AG20443 (cell line): ENCODE data around the gene PIP5K1C.
A peak's percentile ranks its signal among the peaks of the same experiment; 100 is the strongest.

ENCODE experiments used
- DNase-seq: peaks from one replicate; pipeline ENCODE4 v3.0.0; 2012; ENCODE audit warnings: low spot score, mixed read lengths

Gene PIP5K1C

GRCh38 chr19:3609779-3610719, 90.2 kb downstream of the PIP5K1C start:
- no peak for DNase-seq

DNA sequence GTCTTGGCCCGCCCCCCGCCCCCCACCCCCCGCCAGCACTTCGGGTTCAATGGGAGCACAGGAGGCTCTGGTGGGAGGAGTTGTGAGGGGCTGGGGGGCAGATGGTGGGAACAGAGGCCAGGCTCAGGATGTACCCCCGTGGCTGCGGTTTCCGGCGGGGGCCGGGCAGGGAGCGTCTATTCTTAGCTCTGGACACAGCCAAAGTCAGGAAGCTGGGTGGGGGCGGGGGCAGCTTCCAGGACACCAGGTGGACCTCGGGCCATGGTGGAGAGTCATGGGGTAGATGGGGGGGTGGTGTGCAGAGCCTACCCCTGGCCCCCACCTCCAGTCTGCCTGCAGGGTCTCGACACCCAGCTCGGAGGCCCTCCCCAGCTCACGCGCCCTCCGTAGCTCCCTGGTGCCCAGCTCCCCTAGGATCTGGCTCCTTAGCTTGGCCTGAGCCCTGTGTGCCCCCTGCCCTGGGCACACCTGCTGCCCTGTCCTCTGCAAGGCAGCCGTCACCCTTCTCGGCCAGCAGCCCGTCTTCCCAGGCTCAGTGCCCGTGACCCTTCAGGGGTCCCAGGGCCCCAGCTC, 91.4 kb downstream of the PIP5K1C start:
- DNase-seq: no peak

DNA sequence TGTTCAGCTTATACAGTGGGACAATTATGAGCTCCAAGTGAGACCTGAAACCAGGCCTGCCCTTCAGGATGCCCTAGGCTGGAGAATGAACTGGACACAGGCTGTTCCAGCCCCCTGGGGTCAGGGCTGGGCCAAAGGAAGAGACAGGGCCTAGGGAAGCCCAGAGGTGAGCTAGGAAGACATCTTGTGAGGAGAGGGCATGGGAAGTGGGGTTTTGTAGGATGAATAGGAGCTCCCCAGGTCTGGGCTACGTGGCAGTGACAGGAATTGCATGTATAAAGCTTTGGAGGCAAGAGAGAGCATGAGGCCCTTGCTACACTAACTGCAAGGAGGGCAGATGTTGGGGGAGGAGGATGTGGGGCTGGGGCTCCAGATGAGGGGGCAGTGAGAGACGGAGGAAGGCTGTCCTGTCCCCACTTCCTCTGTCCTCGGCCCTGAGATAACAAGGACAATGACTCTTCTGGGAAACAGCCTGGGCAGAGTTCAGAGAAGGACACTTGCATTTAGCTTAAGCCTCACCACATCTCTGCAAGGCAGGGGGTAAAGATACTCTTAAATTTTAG, 92.1 kb downstream of the PIP5K1C start:
- no peak for DNase-seq

DNA sequence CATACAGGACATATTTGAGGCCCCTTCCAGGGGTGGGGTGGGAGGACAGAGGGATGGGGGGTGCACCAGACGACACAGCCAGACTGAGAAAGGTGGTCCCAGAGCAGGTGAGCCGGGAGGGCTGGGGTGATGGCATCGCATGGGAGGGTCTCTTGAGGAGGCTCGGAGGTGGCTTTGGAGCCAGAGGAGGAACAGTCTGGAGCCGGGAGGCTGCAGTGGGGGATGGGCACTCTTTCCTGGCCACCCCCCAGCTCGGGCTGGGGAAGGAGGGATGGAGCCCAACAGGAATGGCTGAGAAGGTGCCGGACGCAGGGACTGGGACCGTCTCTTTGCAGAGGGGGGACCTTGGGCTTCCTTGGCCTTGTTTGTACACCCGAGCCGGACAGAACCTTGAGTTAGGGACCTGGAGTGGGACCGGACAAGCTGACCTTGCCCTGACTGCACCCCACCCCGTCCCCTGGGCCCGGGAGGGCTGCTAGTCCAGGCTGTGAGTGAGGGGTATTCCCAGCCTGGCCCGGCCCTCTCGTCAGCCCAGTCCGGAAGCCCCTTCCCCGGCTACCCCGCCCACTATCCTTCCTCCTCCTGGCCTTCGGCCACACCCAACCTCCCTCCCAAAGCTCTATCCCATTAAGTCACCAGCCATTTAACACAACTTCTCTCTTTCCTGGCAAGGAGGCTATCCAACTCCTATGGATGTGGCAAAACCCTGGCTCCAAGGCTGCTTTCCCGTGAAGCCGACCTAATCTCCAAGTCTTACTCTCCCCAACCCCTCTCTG, 92.8 kb downstream of the PIP5K1C start:
- peak; percentile 65 for DNase-seq

GRCh38 chr19:3606690-3607289, 93.5 kb downstream of the PIP5K1C start, which contains the start of gene TBXA2R:
TSS of gene TBXA2R (minus strand) at chr19:3606875. CDS start at chr19:3600634, 6,241 bp downstream.
- DNase-seq: peak; percentile 94

- peak; percentile 59 for DNase-seq
Measured at GRCh38 chr19:3606174-3606689, 94.0 kb downstream of the PIP5K1C start.

DNA sequence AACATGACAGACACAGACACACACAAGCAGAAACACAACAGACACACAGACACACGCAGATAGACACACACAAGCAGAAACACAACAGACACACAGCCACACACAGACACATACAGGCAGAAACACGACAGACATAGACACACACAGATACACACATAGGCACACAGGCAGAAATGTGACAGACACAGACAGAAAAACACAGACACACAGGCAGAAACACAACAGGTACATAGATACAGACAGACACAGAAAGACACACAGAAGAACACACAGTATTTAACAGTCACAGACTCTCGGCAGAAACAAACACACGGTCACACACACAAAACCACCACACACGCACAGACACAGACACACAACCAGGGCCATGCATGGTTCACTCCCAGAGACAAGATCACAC, 94.5 kb downstream of the PIP5K1C start:
- no peak for DNase-seq

GRCh38 chr19:3605361-3605760, 94.9 kb downstream of the PIP5K1C start:
- no peak for DNase-seq

DNA sequence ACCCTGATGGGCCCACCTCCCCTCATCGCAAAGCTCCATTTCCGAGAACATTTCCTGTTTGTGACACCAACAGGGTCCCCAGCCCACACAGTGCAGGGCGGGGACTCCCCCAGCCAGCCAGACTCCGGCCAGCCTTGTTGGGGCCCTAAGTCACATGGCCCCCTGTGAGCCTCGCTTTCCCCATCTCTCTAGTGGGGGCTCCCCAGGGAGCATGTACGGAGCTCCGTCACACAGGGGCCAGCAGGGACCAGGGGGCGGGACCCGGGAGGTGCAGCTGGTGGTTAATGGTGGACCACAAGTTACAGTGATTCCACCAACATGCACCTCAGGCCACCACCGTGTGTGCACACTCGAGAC, 95.3 kb downstream of the PIP5K1C start:
- no peak for DNase-seq

- no peak for DNase-seq
Measured at GRCh38 chr19:3604227-3604986, 95.9 kb downstream of the PIP5K1C start.

DNA sequence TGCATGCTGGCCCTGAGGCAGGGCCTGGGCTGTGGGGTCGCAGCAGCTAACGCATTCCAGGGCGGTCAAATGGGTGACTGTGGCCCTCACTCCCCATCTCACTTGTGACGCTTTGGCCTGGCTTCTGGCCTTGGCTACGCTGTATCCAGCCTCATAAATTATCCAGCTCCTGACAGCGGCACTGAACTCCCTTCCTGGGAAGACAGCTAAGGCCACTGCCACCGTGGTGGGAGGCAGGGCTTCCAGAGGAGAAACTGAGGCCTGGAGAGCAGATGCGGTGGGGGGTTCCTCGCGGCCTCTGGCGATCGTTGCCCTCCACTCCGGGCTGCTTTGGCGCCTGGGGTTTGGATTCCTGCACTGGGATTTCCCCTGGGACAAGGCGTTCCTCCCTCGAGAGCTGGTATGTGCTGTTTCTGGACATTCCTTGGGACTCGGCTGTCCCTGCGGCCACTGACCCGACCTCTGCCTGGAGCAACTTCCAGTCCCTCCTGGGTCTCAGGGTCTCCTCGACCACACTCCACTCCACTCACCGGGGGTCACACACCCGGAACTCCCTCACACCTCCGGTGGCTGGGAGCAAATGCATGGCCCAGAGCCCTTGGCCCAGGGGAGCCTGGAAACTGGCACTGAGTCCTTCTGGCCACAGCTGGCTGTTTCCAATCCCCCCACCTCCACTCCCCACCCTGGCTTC, 97.0 kb downstream of the PIP5K1C start:
- no peak for DNase-seq

- no peak for DNase-seq
Measured at GRCh38 chr19:3601021-3601420, 99.2 kb downstream of the PIP5K1C start.

- DNase-seq: no peak
Measured at GRCh38 chr19:3599776-3600187, 100.5 kb downstream of the PIP5K1C start.

- no peak for DNase-seq
Measured at GRCh38 chr19:3595521-3596061, 104.7 kb downstream of the PIP5K1C start.

GRCh38 chr19:3593156-3593555, 107.1 kb downstream of the PIP5K1C start:
- no peak for DNase-seq

DNA sequence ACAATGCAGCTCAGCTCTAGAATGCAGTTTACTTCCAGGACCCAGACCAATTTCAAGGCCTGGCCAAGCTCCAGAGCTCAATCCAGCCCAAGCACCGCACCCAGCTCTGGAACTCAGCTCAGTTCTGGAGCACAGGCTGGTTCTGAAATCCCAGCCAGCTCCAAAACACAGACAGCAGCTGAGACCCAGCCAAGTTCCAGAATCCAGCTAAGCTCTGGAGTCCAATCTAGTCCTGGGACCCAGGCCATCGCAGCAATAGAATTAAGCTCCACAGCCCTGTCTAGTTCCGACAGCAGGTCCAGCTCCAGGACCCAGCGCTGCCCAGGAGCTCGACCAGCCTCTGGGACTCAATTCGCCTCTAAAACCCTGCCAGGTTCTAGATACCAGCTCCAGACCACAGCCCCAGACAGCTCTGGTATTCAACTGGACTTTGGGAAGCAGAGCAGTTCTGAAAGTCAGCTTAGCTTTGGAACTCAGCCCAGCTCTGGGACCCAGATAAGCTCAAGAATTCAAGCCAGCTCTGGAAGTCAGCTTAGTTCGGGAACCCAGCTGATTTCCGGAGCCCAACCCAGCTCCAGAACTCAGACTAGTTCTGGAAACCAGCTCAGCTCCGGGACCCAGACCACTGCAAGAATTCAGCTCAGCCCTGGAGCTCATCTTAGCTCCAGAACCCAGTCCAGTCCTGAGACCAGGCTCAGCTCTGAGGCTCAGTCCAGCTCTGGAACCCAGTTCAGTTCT, 108.2 kb downstream of the PIP5K1C start:
- no peak for DNase-seq

- no peak for DNase-seq
Measured at GRCh38 chr19:3590991-3591659, 109.1 kb downstream of the PIP5K1C start.

GRCh38 chr19:3589949-3590348, 110.3 kb downstream of the PIP5K1C start:
- DNase-seq: no peak

- DNase-seq: no peak
Measured at GRCh38 chr19:3589439-3589838, 110.8 kb downstream of the PIP5K1C start.
